Left renal cortex interstitium (tissue), 4 donors: ENCODE measurements around the gene TPM4. TPM values are rescaled to one million over a fixed set of nuclear protein-coding genes. Genes with fewer than 3 reads are reported as not detected.
"Not testable (repeated sequence)": the region's sequence is repeated elsewhere in the genome, so short reads cannot be mapped to it uniquely, and the experiment has no call there.

Source experiments
- DNase-seq, 4 donors: peaks; one replicate each; pipeline ENCODE4 v3.0.0-alpha.2; 2013; ENCODE audit warnings: low read depth in 4 of 4, low spot score in 2 of 4, missing footprints in 1 of 4
- polyA plus RNA-seq, 4 donors: library from polyadenylated mRNA; unstranded; fragments of 120-200 nt; gene quantifications; one replicate each; pipeline ENCODE4 v1.2.1, GENCODE V29; 2013; ENCODE audit not compliant: insufficient read length in 4 of 4

TPM4 gene
- polyA plus RNA-seq, 4 donors = 492 to 552 (median 526) TPM

GRCh38 chr19:16094360-16095070, 18.2 kb downstream of the TPM4 start:
- no peak for DNase-seq

- DNase-seq = no peak
Measured at GRCh38 chr19:16095071-16095571, 18.8 kb downstream of the TPM4 start.

- no peak for DNase-seq
Measured at GRCh38 chr19:16096280-16096855, 20.1 kb downstream of the TPM4 start.

- no peak for DNase-seq
Measured at GRCh38 chr19:16098416-16098768, 22.1 kb downstream of the TPM4 start.

GRCh38 chr19:16098821-16099220, 22.5 kb downstream of the TPM4 start:
- no peak for DNase-seq

GRCh38 chr19:16099314-16099965, 23.1 kb downstream of the TPM4 start:
- DNase-seq = not testable (repeated sequence)

- no peak for DNase-seq
Measured at GRCh38 chr19:16100524-16100923, 24.2 kb downstream of the TPM4 start.

GRCh38 chr19:16104722-16105121, 28.4 kb downstream of the TPM4 start:
- no peak for DNase-seq

GRCh38 chr19:16106121-16106520, 29.8 kb downstream of the TPM4 start:
- no peak for DNase-seq

GRCh38 chr19:16111160-16111908, 35.0 kb downstream of the TPM4 start, which contains the start of gene RAB8A:
RAB8A (plus strand) TSS chr19:16111889; CDS start chr19:16111902, 13 bp downstream.
- DNase-seq = peak; percentile 93 to 98 (median 96)

- no peak for DNase-seq
Measured at GRCh38 chr19:16111909-16112752, 35.8 kb downstream of the TPM4 start.

GRCh38 chr19:16112778-16113177, 36.5 kb downstream of the TPM4 start:
- DNase-seq = no peak

GRCh38 chr19:16113727-16114126, 37.4 kb downstream of the TPM4 start:
- no peak for DNase-seq

GRCh38 chr19:16115301-16116039, 39.2 kb downstream of the TPM4 start:
- DNase-seq = no peak

GRCh38 chr19:16116067-16116466, 39.8 kb downstream of the TPM4 start:
- no peak for DNase-seq

- DNase-seq = no peak
Measured at GRCh38 chr19:16117594-16118033, 41.3 kb downstream of the TPM4 start.

GRCh38 chr19:16118489-16119033, 42.3 kb downstream of the TPM4 start:
- no peak for DNase-seq

GRCh38 chr19:16119075-16119857, 43.0 kb downstream of the TPM4 start:
- not testable (repeated sequence) for DNase-seq
